Progenitor cell of endocrine pancreas (in vitro differentiated cells): Measurements from ENCODE around the gene RBP3. TPM values are rescaled to one million over a fixed set of nuclear protein-coding genes. Genes with fewer than 3 reads are reported as not detected.

Experiments used
- DNase-seq: peaks from one replicate; pipeline ENCODE4 v3.0.0; 2021; ENCODE audit warnings: low spot score; ENCODE audit not compliant: unreplicated experiment
- H3K27ac Mint-ChIP-seq: 2 replicates; pipeline ENCODE4 v1.8.0; 2021; ENCODE audit warnings: mild to moderate bottlenecking, moderate library complexity, mixed read lengths
- H3K27me3 Mint-ChIP-seq: 2 replicates; pipeline ENCODE4 v1.8.0; 2021; ENCODE audit warnings: mixed read lengths
- H3K36me3 Mint-ChIP-seq: 2 replicates; pipeline ENCODE4 v1.8.0; 2022; ENCODE audit warnings: mixed read lengths; ENCODE audit not compliant: insufficient read depth
- H3K4me1 Mint-ChIP-seq: 2 replicates; pipeline ENCODE4 v1.8.0; 2021; ENCODE audit warnings: low read depth, mixed read lengths
- H3K4me3 Mint-ChIP-seq: 2 replicates; pipeline ENCODE4 v1.8.0; 2021; ENCODE audit warnings: low read depth, mild to moderate bottlenecking, moderate library complexity, mixed read lengths
- H3K9me3 Mint-ChIP-seq: 2 replicates; pipeline ENCODE4 v1.8.0; 2021; ENCODE audit warnings: low read depth, mixed read lengths
- CTCF ChIP-seq: fragments of 200-600 bp; sonication (generic); IDR thresholded peaks from one replicate; pipeline ENCODE4 v1.5.0; 2021; ENCODE audit warnings: antibody characterized with exemption, mild to moderate bottlenecking; ENCODE audit not compliant: unreplicated experiment
- total RNA-seq: library from RNA; stranded (reverse); gene quantifications from 2 replicates; pipeline ENCODE4 v1.2.1, GENCODE V29; 2021

RBP3 gene
- total RNA-seq, 1 donor from 2014 or later = 0.10 TPM

DNA sequence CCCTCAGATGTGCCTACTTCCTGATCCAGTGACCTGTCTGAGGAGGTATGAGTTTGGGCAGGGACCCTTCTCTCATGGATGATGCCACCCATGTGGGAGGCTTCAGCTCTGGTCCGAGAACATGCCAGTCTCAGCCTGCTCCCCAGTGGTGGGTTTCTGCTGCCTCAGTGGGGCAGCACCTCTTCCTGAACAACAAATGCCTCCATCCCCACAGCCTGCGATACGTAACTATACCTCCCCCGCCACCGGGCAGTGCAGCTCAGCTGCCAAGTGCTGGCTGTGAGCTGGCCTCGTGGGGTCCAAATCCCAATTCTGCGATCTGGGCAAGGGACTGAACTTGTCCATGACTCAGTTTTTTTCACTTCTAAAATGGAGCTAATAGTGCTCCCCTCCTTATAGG, 45.1 kb upstream of the RBP3 start:
- no peak for DNase-seq
- Mint-ChIP-seq H3K9me3 (no peaks in the 10 kb centered on the region), H3K36me3 (no peaks in the 10 kb centered on the region), H3K27ac (no peak overlapping the region), H3K27me3 (peaks cover 90% of the 10 kb centered on the region), H3K4me1 (peaks cover 2% of the 10 kb centered on the region), H3K4me3 (no peak overlapping the region)
- no peak for TF ChIP-seq CTCF

GRCh38 chr10:47303866-47304265, 44.3 kb upstream of the RBP3 start:
- H3K27ac Mint-ChIP-seq = no peak overlapping the region
- H3K36me3 Mint-ChIP-seq = no peaks in the 10 kb centered on the region
- H3K9me3 Mint-ChIP-seq = no peaks in the 10 kb centered on the region
- peaks cover 2% of the 10 kb centered on the region for H3K4me1 Mint-ChIP-seq
- no peak for DNase-seq
- no peak overlapping the region for H3K4me3 Mint-ChIP-seq
- H3K27me3 Mint-ChIP-seq = peaks cover 90% of the 10 kb centered on the region
- TF ChIP-seq CTCF = no peak

DNA sequence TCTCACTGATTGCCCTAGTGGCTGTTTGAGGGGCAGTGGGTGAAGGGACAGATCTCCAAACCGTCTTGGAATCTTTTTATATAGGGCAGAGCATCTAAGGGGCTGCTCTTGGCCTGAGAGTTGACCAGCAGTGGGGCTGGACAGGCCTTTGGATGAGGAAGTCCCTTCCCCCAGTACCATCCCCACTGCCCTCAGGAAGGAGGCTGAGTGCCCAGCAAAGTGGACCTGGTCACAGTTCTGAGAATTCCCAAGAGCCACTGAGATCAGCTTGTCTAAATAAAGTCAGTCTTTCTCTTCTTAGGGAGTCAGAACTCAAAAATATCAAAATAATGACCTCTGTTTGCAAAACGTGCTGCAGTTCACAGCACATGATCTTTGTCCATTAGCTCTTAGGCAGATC, 42.6 kb upstream of the RBP3 start:
- Mint-ChIP-seq H3K4me3 (no peak overlapping the region), H3K36me3 (no peaks in the 10 kb centered on the region)

DNA sequence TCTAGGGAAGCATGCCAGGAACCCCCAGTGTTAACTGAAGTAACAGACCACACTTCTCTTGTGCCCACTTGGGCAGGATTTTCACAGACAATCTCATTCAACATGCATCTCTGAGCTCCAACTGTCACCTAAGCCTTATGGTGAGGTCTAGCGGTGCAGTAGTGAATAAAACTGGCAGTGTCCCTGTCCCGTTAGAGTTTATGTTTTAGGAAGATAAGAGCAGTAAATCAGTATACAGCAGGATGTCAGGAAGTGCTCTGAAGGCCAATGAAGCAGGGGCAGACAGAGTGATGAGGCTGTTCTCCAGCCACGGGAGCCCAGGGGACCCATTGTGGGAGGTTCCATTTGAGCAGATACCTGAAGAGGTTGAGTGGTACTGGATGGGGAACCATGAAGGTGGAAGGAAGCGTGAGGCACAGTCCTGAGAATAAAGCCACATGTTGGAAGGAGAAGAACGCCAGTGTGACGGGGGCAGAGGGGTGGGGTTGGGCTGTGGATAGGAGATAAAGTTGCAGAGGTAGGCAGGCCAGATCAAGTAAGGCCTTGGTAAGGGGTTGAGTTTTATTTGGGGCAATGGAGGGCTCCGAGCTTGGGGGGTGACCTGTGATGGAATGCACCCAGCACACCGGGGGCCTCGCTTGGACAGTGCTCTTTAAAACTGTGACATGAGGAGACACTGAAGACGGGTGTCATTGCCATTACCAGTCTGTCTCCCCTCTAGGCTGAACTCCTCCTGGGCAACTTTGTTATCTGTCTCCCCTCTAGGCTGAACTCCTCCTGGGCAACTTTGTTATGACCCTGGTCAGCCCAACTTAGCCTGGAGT, 41.6 kb upstream of the RBP3 start:
- H3K4me3 Mint-ChIP-seq = no peak overlapping the region
- H3K36me3 Mint-ChIP-seq = no peaks in the 10 kb centered on the region
- no peaks in the 10 kb centered on the region for H3K9me3 Mint-ChIP-seq
- H3K27ac Mint-ChIP-seq = no peak overlapping the region
- no peak for DNase-seq
- H3K27me3 Mint-ChIP-seq = peaks cover 85% of the 10 kb centered on the region
- H3K4me1 Mint-ChIP-seq = no peaks in the 10 kb centered on the region
- TF ChIP-seq CTCF = no peak

More for the DNA sequence above, 42.6 kb upstream of the RBP3 start:
- TF ChIP-seq CTCF = no peak
- Mint-ChIP-seq H3K4me1 (peaks cover 2% of the 10 kb centered on the region), H3K9me3 (no peaks in the 10 kb centered on the region), H3K27ac (no peak overlapping the region), H3K27me3 (peaks cover 86% of the 10 kb centered on the region)
- DNase-seq = no peak

DNA sequence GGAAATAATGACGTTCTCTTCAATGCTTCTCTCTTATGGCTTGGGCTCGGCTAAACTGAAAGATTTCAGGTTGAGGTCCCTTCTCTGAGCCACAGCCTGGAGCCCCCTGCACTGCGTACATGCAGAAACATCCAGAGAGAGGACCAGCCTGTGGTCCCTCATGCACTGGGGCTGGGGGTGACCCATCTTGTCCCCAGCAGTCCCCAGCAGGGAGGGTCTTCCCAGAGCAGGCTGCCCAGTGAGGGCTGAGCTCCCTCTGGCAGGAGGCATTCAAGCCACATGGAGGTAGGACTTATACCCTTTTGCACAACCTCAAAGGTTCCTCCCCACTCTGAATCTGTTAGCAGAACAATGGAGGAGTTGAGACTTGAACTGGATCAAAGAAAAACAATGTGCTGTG, 40.8 kb upstream of the RBP3 start:
- Mint-ChIP-seq H3K4me1 (no peaks in the 10 kb centered on the region), H3K4me3 (no peak overlapping the region), H3K9me3 (no peaks in the 10 kb centered on the region), H3K27me3 (peaks cover 82% of the 10 kb centered on the region), H3K36me3 (no peaks in the 10 kb centered on the region), H3K27ac (no peak overlapping the region)
- no peak for DNase-seq
- no peak for TF ChIP-seq CTCF
